WTC11 (cell line): ENCODE results near the gene RPRD1B. TPM values are rescaled to one million over a fixed set of nuclear protein-coding genes. Genes with fewer than 3 reads are reported as not detected.

Experiments used
- ATAC-seq: fragments of 200-7000 bp; cut with Tn5 transposase; 2 replicates; pipeline ENCODE4 v1.10.0; 2021; ENCODE audit warnings: mild to moderate bottlenecking, moderate library complexity
- CTCF ChIA-PET: fragments of 300-600 bp; sonication (Branson Sonifier 250); formaldehyde crosslinking; loops from one replicate; lab custom pipeline; 2021; ENCODE audit warnings: antibody characterized with exemption; lab: Charles Lee
- POLR2A ChIA-PET: fragments of 350-600 bp; sonication (Branson Sonifier 250); formaldehyde crosslinking; loops from one replicate; lab custom pipeline; 2021; ENCODE audit warnings: antibody characterized with exemption; lab: Charles Lee
- DNase-seq: peaks from one replicate; pipeline ENCODE4 v3.0.0; 2021; ENCODE audit warnings: low spot score
- H3K27ac Mint-ChIP-seq: 2 replicates; pipeline ENCODE4 v1.8.0; 2021; ENCODE audit warnings: mixed read lengths
- H3K27me3 Mint-ChIP-seq: 2 replicates; pipeline ENCODE4 v1.8.0; 2021; ENCODE audit warnings: low read depth, mild to moderate bottlenecking, moderate library complexity, mixed read lengths
- H3K36me3 Mint-ChIP-seq: 2 replicates; pipeline ENCODE4 v1.8.0; 2021; ENCODE audit warnings: mixed read lengths
- H3K4me1 Mint-ChIP-seq: 2 replicates; pipeline ENCODE4 v1.8.0; 2022; ENCODE audit warnings: mixed read lengths
- H3K4me3 Mint-ChIP-seq: 2 replicates; pipeline ENCODE4 v1.8.0; 2021; ENCODE audit warnings: mild to moderate bottlenecking, moderate library complexity, mixed read lengths
- H3K9me3 Mint-ChIP-seq: 2 replicates; pipeline ENCODE4 v1.8.0; 2021; ENCODE audit warnings: mixed read lengths
- ERG ChIP-seq: fragments of 250-450 bp; sonication (Bioruptor Pico); IDR thresholded peaks from 2 replicates; pipeline ENCODE4 v1.8.0; 2021; ENCODE audit warnings: mild to moderate bottlenecking
- ESRRA ChIP-seq: sonication (generic); formaldehyde crosslinking; IDR thresholded peaks from 2 replicates; pipeline ENCODE4 v1.8.1; 2022; ENCODE audit warnings: mild to moderate bottlenecking, missing genetic modification reagents, borderline replicate concordance
- JUN ChIP-seq: sonication (generic); formaldehyde crosslinking; IDR thresholded peaks from 2 replicates; pipeline ENCODE4 v1.8.0; 2023; ENCODE audit warnings: mild to moderate bottlenecking, missing genetic modification reagents
- MXD4 ChIP-seq: fragments of 250-450 bp; sonication (Bioruptor Pico); IDR thresholded peaks from 2 replicates; pipeline ENCODE4 v1.8.0; 2021; ENCODE audit warnings: mild to moderate bottlenecking, moderate library complexity, borderline replicate concordance
- MYBL2 ChIP-seq: sonication (generic); formaldehyde crosslinking; IDR thresholded peaks from 2 replicates; pipeline ENCODE4 v1.8.1; 2023; ENCODE audit warnings: mild to moderate bottlenecking, moderate library complexity, missing genetic modification reagents
- NFYB ChIP-seq: sonication (generic); formaldehyde crosslinking; conservative IDR thresholded peaks from 2 replicates; pipeline ENCODE4 v1.8.0; 2022; ENCODE audit warnings: low read depth, missing genetic modification reagents
- RORB ChIP-seq: fragments of 250-450 bp; sonication (Bioruptor Pico); IDR thresholded peaks from 2 replicates; pipeline ENCODE4 v1.9.0; 2021; ENCODE audit warnings: mild to moderate bottlenecking
- SMAD3 ChIP-seq: sonication (generic); formaldehyde crosslinking; IDR thresholded peaks from 2 replicates; pipeline ENCODE4 v1.8.0; 2022; ENCODE audit warnings: missing genetic modification reagents, mild to moderate bottlenecking, borderline replicate concordance
- SOX15 ChIP-seq: fragments of 250-450 bp; sonication (Bioruptor Pico); IDR thresholded peaks from 2 replicates; pipeline ENCODE4 v1.9.0; 2021; ENCODE audit warnings: mild to moderate bottlenecking
- TEAD1 ChIP-seq: sonication (generic); formaldehyde crosslinking; IDR thresholded peaks from 2 replicates; pipeline ENCODE4 v1.8.0; 2022; ENCODE audit warnings: mild to moderate bottlenecking, missing genetic modification reagents
- ZNF317 ChIP-seq: sonication (generic); formaldehyde crosslinking; IDR thresholded peaks from 2 replicates; pipeline ENCODE4 v1.8.1; 2023; ENCODE audit warnings: low read depth, mild to moderate bottlenecking, moderate library complexity, missing genetic modification reagents, borderline replicate concordance
- ZNF671 ChIP-seq: fragments of 250-450 bp; sonication (Bioruptor Pico); IDR thresholded peaks from 2 replicates; pipeline ENCODE4 v1.8.0; 2021; ENCODE audit warnings: mild to moderate bottlenecking
- total RNA-seq: library from RNA; stranded (reverse); gene quantifications from 3 replicates; pipeline ENCODE4 v1.2.3, GENCODE V29; 2021
- TF ChIP-seq, protein P1 (sequence below): sonication (generic); formaldehyde crosslinking; IDR thresholded peaks from 2 replicates; pipeline ENCODE4 v1.8.0; 2022; ENCODE audit warnings: missing genetic modification reagents
- TF ChIP-seq, protein P2 (sequence below): sonication (generic); formaldehyde crosslinking; IDR thresholded peaks from 2 replicates; pipeline ENCODE4 v1.8.1; 2022; ENCODE audit warnings: low read depth, mild to moderate bottlenecking, moderate library complexity, missing genetic modification reagents, borderline replicate concordance
- TF ChIP-seq, protein P3 (sequence below): fragments of 250-450 bp; sonication (Bioruptor Pico); IDR thresholded peaks from 2 replicates; pipeline ENCODE4 v1.9.0; 2021; ENCODE audit warnings: mild to moderate bottlenecking
- TF ChIP-seq, protein P4 (sequence below): sonication (generic); formaldehyde crosslinking; IDR thresholded peaks from 2 replicates; pipeline ENCODE4 v1.8.1; 2023; ENCODE audit warnings: mild to moderate bottlenecking, missing genetic modification reagents, moderate library complexity
- TF ChIP-seq, protein P5 (sequence below): sonication (generic); formaldehyde crosslinking; IDR thresholded peaks from 2 replicates; pipeline ENCODE4 v1.8.0; 2023; ENCODE audit warnings: mild to moderate bottlenecking, missing genetic modification reagents

Gene RPRD1B
- total RNA-seq, 1 experiment from 2014 or later = 21.4 TPM

DNA sequence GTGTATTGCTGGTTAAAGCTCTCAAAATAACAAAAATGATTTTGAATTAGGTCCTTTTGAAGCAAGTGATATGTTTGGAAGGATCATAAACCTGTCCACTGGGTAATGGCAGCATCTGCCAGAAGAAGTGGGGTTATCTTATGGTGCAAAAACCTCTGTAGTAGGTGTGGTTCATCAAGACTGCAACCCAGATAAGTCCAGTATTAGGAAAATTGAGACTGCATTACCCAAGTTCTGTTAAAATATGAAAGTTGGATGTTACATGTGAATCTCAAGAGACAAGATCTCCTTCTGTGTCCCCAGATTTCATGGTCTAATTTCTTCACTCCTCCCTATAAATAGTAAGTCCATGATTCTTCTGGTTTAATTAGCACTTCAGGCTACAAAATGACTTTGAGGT lies 59.4 kb downstream of the RPRD1B start:
- ChIA-PET CTCF (interaction anchor here (1.1 kb wide), 1 partner anchor 529 kb away, joined by 4 read pairs; no protein-coding TSS in a partner anchor), POLR2A (no interaction called here)

More for the DNA sequence above, 59.4 kb downstream of the RPRD1B start:
- DNase-seq (no peak), ATAC-seq (no peak)
- Mint-ChIP-seq H3K27me3 (no peaks in the 10 kb centered on the region), H3K27ac (no peak overlapping the region), H3K4me3 (no peak overlapping the region), H3K4me1 (no peaks in the 10 kb centered on the region), H3K9me3 (no peaks in the 10 kb centered on the region), H3K36me3 (peaks cover 17% of the 10 kb centered on the region)
- TF ChIP-seq, protein P1, sequence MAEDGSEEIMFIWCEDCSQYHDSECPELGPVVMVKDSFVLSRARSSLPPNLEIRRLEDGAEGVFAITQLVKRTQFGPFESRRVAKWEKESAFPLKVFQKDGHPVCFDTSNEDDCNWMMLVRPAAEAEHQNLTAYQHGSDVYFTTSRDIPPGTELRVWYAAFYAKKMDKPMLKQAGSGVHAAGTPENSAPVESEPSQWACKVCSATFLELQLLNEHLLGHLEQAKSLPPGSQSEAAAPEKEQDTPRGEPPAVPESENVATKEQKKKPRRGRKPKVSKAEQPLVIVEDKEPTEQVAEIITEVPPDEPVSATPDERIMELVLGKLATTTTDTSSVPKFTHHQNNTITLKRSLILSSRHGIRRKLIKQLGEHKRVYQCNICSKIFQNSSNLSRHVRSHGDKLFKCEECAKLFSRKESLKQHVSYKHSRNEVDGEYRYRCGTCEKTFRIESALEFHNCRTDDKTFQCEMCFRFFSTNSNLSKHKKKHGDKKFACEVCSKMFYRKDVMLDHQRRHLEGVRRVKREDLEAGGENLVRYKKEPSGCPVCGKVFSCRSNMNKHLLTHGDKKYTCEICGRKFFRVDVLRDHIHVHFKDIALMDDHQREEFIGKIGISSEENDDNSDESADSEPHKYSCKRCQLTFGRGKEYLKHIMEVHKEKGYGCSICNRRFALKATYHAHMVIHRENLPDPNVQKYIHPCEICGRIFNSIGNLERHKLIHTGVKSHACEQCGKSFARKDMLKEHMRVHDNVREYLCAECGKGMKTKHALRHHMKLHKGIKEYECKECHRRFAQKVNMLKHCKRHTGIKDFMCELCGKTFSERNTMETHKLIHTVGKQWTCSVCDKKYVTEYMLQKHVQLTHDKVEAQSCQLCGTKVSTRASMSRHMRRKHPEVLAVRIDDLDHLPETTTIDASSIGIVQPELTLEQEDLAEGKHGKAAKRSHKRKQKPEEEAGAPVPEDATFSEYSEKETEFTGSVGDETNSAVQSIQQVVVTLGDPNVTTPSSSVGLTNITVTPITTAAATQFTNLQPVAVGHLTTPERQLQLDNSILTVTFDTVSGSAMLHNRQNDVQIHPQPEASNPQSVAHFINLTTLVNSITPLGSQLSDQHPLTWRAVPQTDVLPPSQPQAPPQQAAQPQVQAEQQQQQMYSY (CRISPR knock-in tag) = no peak
- TF ChIP-seq TEAD1 (CRISPR knock-in tag) = no peak
- TF ChIP-seq, protein P2, sequence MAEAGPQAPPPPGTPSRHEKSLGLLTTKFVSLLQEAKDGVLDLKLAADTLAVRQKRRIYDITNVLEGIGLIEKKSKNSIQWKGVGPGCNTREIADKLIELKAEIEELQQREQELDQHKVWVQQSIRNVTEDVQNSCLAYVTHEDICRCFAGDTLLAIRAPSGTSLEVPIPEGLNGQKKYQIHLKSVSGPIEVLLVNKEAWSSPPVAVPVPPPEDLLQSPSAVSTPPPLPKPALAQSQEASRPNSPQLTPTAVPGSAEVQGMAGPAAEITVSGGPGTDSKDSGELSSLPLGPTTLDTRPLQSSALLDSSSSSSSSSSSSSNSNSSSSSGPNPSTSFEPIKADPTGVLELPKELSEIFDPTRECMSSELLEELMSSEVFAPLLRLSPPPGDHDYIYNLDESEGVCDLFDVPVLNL (CRISPR knock-in tag) = no peak
- TF ChIP-seq RORB = no peak
- TF ChIP-seq ZNF317 (CRISPR knock-in tag) = no peak
- TF ChIP-seq, protein P3, sequence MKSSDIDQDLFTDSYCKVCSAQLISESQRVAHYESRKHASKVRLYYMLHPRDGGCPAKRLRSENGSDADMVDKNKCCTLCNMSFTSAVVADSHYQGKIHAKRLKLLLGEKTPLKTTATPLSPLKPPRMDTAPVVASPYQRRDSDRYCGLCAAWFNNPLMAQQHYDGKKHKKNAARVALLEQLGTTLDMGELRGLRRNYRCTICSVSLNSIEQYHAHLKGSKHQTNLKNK (CRISPR knock-in tag) = no peak
- no peak for TF ChIP-seq ESRRA (CRISPR knock-in tag)
- TF ChIP-seq NFYB = no peak
- TF ChIP-seq, protein P4, sequence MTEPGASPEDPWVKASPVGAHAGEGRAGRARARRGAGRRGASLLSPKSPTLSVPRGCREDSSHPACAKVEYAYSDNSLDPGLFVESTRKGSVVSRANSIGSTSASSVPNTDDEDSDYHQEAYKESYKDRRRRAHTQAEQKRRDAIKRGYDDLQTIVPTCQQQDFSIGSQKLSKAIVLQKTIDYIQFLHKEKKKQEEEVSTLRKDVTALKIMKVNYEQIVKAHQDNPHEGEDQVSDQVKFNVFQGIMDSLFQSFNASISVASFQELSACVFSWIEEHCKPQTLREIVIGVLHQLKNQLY (CRISPR knock-in tag) = no peak
- no peak for TF ChIP-seq SOX15 (CRISPR knock-in tag)
- no peak for TF ChIP-seq MYBL2 (CRISPR knock-in tag)
- TF ChIP-seq SMAD3 (CRISPR knock-in tag) = no peak
- no peak for TF ChIP-seq MXD4 (CRISPR knock-in tag)
- TF ChIP-seq ZNF671 (CRISPR knock-in tag) = no peak
- no peak for TF ChIP-seq ERG
- TF ChIP-seq, protein P5, sequence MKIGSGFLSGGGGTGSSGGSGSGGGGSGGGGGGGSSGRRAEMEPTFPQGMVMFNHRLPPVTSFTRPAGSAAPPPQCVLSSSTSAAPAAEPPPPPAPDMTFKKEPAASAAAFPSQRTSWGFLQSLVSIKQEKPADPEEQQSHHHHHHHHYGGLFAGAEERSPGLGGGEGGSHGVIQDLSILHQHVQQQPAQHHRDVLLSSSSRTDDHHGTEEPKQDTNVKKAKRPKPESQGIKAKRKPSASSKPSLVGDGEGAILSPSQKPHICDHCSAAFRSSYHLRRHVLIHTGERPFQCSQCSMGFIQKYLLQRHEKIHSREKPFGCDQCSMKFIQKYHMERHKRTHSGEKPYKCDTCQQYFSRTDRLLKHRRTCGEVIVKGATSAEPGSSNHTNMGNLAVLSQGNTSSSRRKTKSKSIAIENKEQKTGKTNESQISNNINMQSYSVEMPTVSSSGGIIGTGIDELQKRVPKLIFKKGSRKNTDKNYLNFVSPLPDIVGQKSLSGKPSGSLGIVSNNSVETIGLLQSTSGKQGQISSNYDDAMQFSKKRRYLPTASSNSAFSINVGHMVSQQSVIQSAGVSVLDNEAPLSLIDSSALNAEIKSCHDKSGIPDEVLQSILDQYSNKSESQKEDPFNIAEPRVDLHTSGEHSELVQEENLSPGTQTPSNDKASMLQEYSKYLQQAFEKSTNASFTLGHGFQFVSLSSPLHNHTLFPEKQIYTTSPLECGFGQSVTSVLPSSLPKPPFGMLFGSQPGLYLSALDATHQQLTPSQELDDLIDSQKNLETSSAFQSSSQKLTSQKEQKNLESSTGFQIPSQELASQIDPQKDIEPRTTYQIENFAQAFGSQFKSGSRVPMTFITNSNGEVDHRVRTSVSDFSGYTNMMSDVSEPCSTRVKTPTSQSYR = no peak
- no peak for TF ChIP-seq JUN (CRISPR knock-in tag)
